HEK293 (cell line): ENCODE measurements around the gene ASAP2.

Experiments
- MEIS1 ChIP-seq: sonication (generic); formaldehyde crosslinking; IDR thresholded peaks from 2 replicates; pipeline ENCODE4 v1.8.1; 2022; ENCODE audit warnings: missing genetic modification reagents, mild to moderate bottlenecking, borderline replicate concordance
- OSR2 ChIP-seq: fragments of 450-650 bp; formaldehyde crosslinking; IDR thresholded peaks from 2 replicates; pipeline ENCODE4 v1.5.1; 2016; ENCODE audit warnings: missing biosample characterization, missing genetic modification characterization
- RBAK ChIP-seq: fragments of 450-650 bp; formaldehyde crosslinking; IDR thresholded peaks from 2 replicates; pipeline ENCODE4 v1.5.1; 2016; ENCODE audit warnings: missing biosample characterization, missing genetic modification characterization
- ZNF155 ChIP-seq: fragments of 450-650 bp; formaldehyde crosslinking; IDR thresholded peaks from 2 replicates; pipeline ENCODE4 v1.5.1; 2016; ENCODE audit warnings: missing biosample characterization, missing genetic modification characterization
- ZNF521 ChIP-seq: fragments of 450-650 bp; formaldehyde crosslinking; IDR thresholded peaks from 2 replicates; pipeline ENCODE4 v1.5.1; 2017; ENCODE audit warnings: missing biosample characterization, mild to moderate bottlenecking, missing genetic modification characterization
- TF ChIP-seq, protein P1 (sequence below): fragments of 450-650 bp; formaldehyde crosslinking; IDR thresholded peaks from 2 replicates; pipeline ENCODE4 v1.5.1; 2016; ENCODE audit warnings: missing biosample characterization, missing genetic modification characterization, borderline replicate concordance
- TF ChIP-seq, protein P2 (sequence below): fragments of 450-650 bp; formaldehyde crosslinking; IDR thresholded peaks from 2 replicates; pipeline ENCODE4 v1.5.1; 2016; ENCODE audit warnings: missing biosample characterization, missing genetic modification characterization
- TF ChIP-seq, protein P3 (sequence below): fragments of 450-650 bp; formaldehyde crosslinking; IDR thresholded peaks from 2 replicates; pipeline ENCODE4 v1.5.1; 2016; ENCODE audit warnings: missing biosample characterization, missing genetic modification characterization

DNA sequence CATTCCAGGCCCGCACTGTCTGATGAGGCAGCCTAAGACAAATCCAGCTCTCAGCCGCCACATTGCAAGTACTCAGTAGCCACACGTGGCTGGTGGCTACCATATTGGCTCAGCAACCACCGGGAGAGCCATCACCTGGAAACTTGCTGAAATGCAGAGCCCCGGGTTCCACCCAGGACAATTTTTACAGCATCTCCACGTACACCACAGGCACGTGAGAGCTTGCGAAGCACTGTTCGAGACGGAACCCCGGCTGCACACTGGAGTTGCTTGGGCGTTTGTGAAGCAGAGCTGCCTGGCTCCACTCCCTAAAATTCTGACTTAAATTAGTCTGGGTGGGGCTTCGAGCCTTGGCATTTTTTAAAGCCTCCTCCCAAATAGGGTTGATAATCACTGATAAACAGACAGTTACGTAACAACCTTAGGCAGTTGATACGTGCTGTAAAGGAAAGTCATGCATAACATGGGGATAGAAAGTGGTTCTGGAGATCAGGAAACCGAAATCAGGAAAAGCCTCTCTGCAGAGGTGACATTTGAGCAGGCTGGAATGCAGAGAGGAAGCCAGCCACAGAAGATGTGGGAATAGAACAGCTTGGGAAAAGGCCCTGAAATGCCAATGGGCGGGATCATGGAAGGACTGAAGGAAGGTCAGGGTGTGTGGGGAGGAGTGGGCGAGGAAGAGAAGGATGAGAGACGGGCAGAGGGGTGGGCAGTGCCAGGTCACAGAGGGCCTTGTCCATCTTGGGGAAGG, 6.2 kb downstream of the ASAP2 start:
- TF ChIP-seq, protein P1, sequence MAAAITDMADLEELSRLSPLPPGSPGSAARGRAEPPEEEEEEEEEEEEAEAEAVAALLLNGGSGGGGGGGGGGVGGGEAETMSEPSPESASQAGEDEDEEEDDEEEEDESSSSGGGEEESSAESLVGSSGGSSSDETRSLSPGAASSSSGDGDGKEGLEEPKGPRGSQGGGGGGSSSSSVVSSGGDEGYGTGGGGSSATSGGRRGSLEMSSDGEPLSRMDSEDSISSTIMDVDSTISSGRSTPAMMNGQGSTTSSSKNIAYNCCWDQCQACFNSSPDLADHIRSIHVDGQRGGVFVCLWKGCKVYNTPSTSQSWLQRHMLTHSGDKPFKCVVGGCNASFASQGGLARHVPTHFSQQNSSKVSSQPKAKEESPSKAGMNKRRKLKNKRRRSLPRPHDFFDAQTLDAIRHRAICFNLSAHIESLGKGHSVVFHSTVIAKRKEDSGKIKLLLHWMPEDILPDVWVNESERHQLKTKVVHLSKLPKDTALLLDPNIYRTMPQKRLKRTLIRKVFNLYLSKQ (tag by site-specific recombination), result no peak
- TF ChIP-seq MEIS1 (CRISPR knock-in tag) (no peak), ZNF521 (tag by site-specific recombination) (no peak), OSR2 (no peak), RBAK (no peak), ZNF155 (no peak)
- TF ChIP-seq, protein P2, sequence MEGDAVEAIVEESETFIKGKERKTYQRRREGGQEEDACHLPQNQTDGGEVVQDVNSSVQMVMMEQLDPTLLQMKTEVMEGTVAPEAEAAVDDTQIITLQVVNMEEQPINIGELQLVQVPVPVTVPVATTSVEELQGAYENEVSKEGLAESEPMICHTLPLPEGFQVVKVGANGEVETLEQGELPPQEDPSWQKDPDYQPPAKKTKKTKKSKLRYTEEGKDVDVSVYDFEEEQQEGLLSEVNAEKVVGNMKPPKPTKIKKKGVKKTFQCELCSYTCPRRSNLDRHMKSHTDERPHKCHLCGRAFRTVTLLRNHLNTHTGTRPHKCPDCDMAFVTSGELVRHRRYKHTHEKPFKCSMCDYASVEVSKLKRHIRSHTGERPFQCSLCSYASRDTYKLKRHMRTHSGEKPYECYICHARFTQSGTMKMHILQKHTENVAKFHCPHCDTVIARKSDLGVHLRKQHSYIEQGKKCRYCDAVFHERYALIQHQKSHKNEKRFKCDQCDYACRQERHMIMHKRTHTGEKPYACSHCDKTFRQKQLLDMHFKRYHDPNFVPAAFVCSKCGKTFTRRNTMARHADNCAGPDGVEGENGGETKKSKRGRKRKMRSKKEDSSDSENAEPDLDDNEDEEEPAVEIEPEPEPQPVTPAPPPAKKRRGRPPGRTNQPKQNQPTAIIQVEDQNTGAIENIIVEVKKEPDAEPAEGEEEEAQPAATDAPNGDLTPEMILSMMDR, result no peak
- TF ChIP-seq, protein P3, sequence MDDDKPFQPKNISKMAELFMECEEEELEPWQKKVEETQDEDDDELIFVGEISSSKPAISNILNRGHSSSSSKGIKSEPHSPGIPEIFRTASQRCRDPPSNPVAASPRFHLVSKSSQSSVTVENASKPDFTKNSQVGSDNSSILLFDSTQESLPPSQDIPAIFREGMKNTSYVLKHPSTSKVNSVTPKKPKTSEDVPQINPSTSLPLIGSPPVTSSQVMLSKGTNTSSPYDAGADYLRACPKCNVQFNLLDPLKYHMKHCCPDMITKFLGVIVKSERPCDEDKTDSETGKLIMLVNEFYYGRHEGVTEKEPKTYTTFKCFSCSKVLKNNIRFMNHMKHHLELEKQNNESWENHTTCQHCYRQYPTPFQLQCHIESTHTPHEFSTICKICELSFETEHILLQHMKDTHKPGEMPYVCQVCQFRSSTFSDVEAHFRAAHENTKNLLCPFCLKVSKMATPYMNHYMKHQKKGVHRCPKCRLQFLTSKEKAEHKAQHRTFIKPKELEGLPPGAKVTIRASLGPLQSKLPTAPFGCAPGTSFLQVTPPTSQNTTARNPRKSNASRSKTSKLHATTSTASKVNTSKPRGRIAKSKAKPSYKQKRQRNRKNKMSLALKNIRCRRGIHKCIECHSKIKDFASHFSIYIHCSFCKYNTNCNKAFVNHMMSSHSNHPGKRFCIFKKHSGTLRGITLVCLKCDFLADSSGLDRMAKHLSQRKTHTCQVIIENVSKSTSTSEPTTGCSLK, result no peak
